Measurements from ENCODE around the gene ERMN.
"Not testable (repeated sequence)": the region's sequence is repeated elsewhere in the genome, so short reads cannot be mapped to it uniquely, and the experiment has no call there.

The ERMN gene

GRCh38 chr2:157325786-157326185 is at the start of gene ERMN:
Gene ERMN (minus strand): TSS chr2:157325824. CDS start chr2:157325642, 182 bp downstream.
- no peak for DNase-seq

- peak; percentile 5 for DNase-seq
These were observed 49.8 kb upstream of the ERMN start for GRCh38 chr2:157375384-157375783.

GRCh38 chr2:157368508-157368907 is 42.9 kb upstream of the ERMN start:
- not testable (repeated sequence) for DNase-seq

GRCh38 chr2:157367704-157368103 is 42.1 kb upstream of the ERMN start:
- DNase-seq: no peak

GRCh38 chr2:157364257-157364974 is 38.8 kb upstream of the ERMN start:
- DNase-seq: no peak

GRCh38 chr2:157363612-157364101 is 38.0 kb upstream of the ERMN start:
- DNase-seq: no peak

GRCh38 chr2:157362627-157363026 is 37.0 kb upstream of the ERMN start:
- no peak for DNase-seq

- no peak for DNase-seq
These were observed 35.9 kb upstream of the ERMN start for GRCh38 chr2:157361526-157361925.

GRCh38 chr2:157359628-157360027 is 34.0 kb upstream of the ERMN start:
- DNase-seq: no peak

GRCh38 chr2:157355618-157356017 is 30.0 kb upstream of the ERMN start:
- no peak for DNase-seq

GRCh38 chr2:157349949-157350515 is 24.4 kb upstream of the ERMN start:
- no peak for DNase-seq

- DNase-seq: no peak
These were observed 22.8 kb upstream of the ERMN start for GRCh38 chr2:157348291-157348921.

GRCh38 chr2:157345647-157346389 is 20.2 kb upstream of the ERMN start:
- no peak for DNase-seq

GRCh38 chr2:157341381-157341780 is 15.8 kb upstream of the ERMN start:
- DNase-seq: not testable (repeated sequence)

GRCh38 chr2:157339965-157340655 is 14.5 kb upstream of the ERMN start:
- no peak for DNase-seq

- DNase-seq: no peak
These were observed 12.4 kb upstream of the ERMN start for GRCh38 chr2:157337978-157338377.

GRCh38 chr2:157336137-157337010 is 10.8 kb upstream of the ERMN start:
- no peak for DNase-seq

- no peak for DNase-seq
These were observed 9.2 kb upstream of the ERMN start for GRCh38 chr2:157334797-157335196.

- no peak for DNase-seq
These were observed 8.7 kb upstream of the ERMN start for GRCh38 chr2:157334335-157334734.

GRCh38 chr2:157333304-157334047 is 7.9 kb upstream of the ERMN start:
- DNase-seq: no peak

- DNase-seq: no peak
These were observed 3.9 kb upstream of the ERMN start for GRCh38 chr2:157329524-157329923.

All from retina (tissue), 1 donor.